GM12891 (cell line): Measurements from ENCODE around the gene GRPEL2.

Source experiments
- PAX5 ChIP-seq: IDR thresholded peaks from 2 replicates; pipeline ENCODE4 v1.6.1; 2011; ENCODE audit warnings: low read length, moderate library complexity, mild to moderate bottlenecking; ENCODE audit not compliant: insufficient read depth, severe bottlenecking
- POLR2A ChIP-seq: IDR thresholded peaks from 2 replicates; pipeline ENCODE4 v1.6.1; 2011; ENCODE audit warnings: low read depth, low read length, control low read depth
- POLR2AphosphoS5 ChIP-seq: IDR thresholded peaks from 2 replicates; pipeline ENCODE4 v1.6.1; 2011; ENCODE audit warnings: low read depth, low read length, control low read depth
- SPI1 ChIP-seq: IDR thresholded peaks from 2 replicates; pipeline ENCODE4 v1.6.1; 2011; ENCODE audit warnings: low read depth, low read length, control low read depth
- TAF1 ChIP-seq: IDR thresholded peaks from 2 replicates; pipeline ENCODE4 v1.6.1; 2011; ENCODE audit warnings: low read depth, low read length, control low read depth

DNA sequence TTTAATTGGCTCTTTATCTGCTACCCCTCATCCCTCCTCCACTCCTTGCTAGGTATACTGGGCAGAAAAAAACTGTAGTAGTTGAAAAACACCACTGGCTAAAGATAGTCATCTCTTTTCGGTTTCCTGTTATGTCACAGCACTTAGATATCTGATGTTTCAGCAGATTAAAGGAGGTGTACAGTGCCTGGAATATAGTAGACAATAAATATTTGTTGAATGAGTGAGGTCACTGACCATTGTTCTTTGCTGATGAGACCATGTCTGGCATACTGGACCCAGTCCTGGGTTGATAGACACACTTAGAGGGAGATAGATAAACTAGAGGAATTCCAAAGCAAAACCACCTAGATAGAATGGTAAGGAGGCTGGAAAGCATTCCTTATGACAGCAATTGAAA, 3.2 kb downstream of the GRPEL2 start:
- TF ChIP-seq POLR2A (no peak), TAF1 (no peak), POLR2AphosphoS5 (no peak), PAX5 (no peak), SPI1 (no peak)
